PC-9 (cell line): Measurements from ENCODE around the gene MCEMP1. TPM values are rescaled to one million over a fixed set of nuclear protein-coding genes. Genes with fewer than 3 reads are reported as not detected.

Experiments used
- BruUV-seq: library from RNA; stranded (reverse); fragments of 400-500 nt; replicated peaks from 2 replicates; lab custom pipeline; 2021; lab: Mats Ljungman, UMichigan
- CTCF ChIA-PET: fragments of 300-600 bp; sonication (Branson Sonifier 250); formaldehyde crosslinking; loops from one replicate; lab custom pipeline; 2022; ENCODE audit warnings: antibody characterized with exemption; lab: Charles Lee
- POLR2A ChIA-PET: fragments of 300-600 bp; sonication (Branson Sonifier 250); formaldehyde crosslinking; loops from one replicate; lab custom pipeline; 2022; ENCODE audit warnings: antibody characterized with exemption; ENCODE audit not compliant: unreplicated experiment; lab: Charles Lee
- DNase-seq, 2 experiments: peaks; one replicate each; pipeline versions ENCODE4 v3.0.0 to v3.0.0-alpha.2; 2015 to 2022; ENCODE audit warnings: mixed read lengths in 1 of 2
- H2AFZ ChIP-seq: fragments of 200-600 bp; sonication (generic); 2 replicates; pipeline ENCODE4 v1.8.1; 2017; ENCODE audit warnings: antibody characterized with exemption
- H3F3A ChIP-seq: fragments of 200-600 bp; sonication (generic); 2 replicates; pipeline ENCODE4 v1.8.1; 2017; ENCODE audit warnings: antibody characterized with exemption, mild to moderate bottlenecking, low read depth; ENCODE audit not compliant: insufficient read depth
- H3K27ac ChIP-seq: fragments of 200-600 bp; sonication (generic); 2 replicates; pipeline ENCODE4 v1.6.1; 2016; ENCODE audit warnings: mixed run types
- H3K27me3 ChIP-seq: fragments of 200-600 bp; sonication (generic); 2 replicates; pipeline ENCODE4 v1.6.1; 2016; ENCODE audit warnings: low read depth, mixed run types; ENCODE audit not compliant: insufficient read depth
- H3K36me3 ChIP-seq: fragments of 200-600 bp; sonication (generic); 2 replicates; pipeline ENCODE4 v1.6.1; 2016; ENCODE audit warnings: low read depth, mixed run types
- H3K4me1 ChIP-seq: fragments of 200-600 bp; sonication (generic); replicated peaks from 2 replicates; pipeline ENCODE4 v1.6.1; 2016; ENCODE audit warnings: mixed run types; ENCODE audit not compliant: insufficient read depth
- H3K4me2 ChIP-seq: fragments of 200-600 bp; sonication (generic); 2 replicates; pipeline ENCODE4 v1.6.1; 2017; ENCODE audit warnings: mixed run types
- H3K4me3 ChIP-seq: fragments of 200-600 bp; sonication (generic); 2 replicates; pipeline ENCODE4 v1.6.1; 2016; ENCODE audit warnings: mixed run types
- H3K79me2 ChIP-seq: fragments of 200-600 bp; sonication (generic); 2 replicates; pipeline ENCODE4 v1.6.1; 2017; ENCODE audit warnings: low read depth, mixed run types
- H3K9me2 ChIP-seq: fragments of 200-600 bp; sonication (generic); 2 replicates; pipeline ENCODE4 v1.8.1; 2017; ENCODE audit warnings: mild to moderate bottlenecking; ENCODE audit not compliant: insufficient read depth
- H3K9me3 ChIP-seq: fragments of 200-600 bp; sonication (generic); 2 replicates; pipeline ENCODE4 v1.8.1; 2016; ENCODE audit warnings: low read depth; ENCODE audit not compliant: insufficient read depth
- H4K20me1 ChIP-seq: fragments of 200-600 bp; sonication (generic); 2 replicates; pipeline ENCODE4 v1.8.1; 2017; ENCODE audit not compliant: insufficient read depth
- CTCF ChIP-seq: fragments of 200-600 bp; sonication (generic); conservative IDR thresholded peaks from 2 replicates; pipeline ENCODE4 v1.6.1; 2017; ENCODE audit warnings: mixed run types, antibody characterized with exemption, mild to moderate bottlenecking, moderate library complexity
- EZH2 ChIP-seq: fragments of 200-600 bp; sonication (generic); IDR thresholded peaks from 2 replicates; pipeline ENCODE4 v1.8.0; 2017; ENCODE audit warnings: antibody characterized with exemption, low read depth
- intact Hi-C: fragments of 100-400 bp; cut with micrococcal nuclease; formaldehyde crosslinking; loops from one replicate; pipeline ENCODE4 v1.10.0; 2022; ENCODE audit not compliant: unreplicated experiment
- total RNA-seq: library from RNA; stranded (reverse); gene quantifications from 2 replicates; pipeline ENCODE4 v1.2.3, GENCODE V29; 2021

The MCEMP1 gene
- total RNA-seq, 1 experiment from 2014 or later: not detected

GRCh38 chr19:7670150-7670783, 6.6 kb upstream of the MCEMP1 start:
- Histone ChIP-seq H3K4me1 (peaks cover 8% of the 10 kb centered on the region; the same call in 1 of the 2 replicates), H3K4me3 (no peak overlapping the region), H4K20me1 (no peaks in the 10 kb centered on the region), H3K4me2 (no peak overlapping the region), H2AFZ (no peak overlapping the region), H3K9me3 (0 out of 2 replicates have a peak, but pooled peaks cover 3% of the 10 kb centered on the region), H3K79me2 (no peaks in the 10 kb centered on the region), H3F3A (no peaks in the 10 kb centered on the region), H3K36me3 (no peaks in the 10 kb centered on the region), H3K27ac (no peak overlapping the region), H3K27me3 (peaks cover 72% of the 10 kb centered on the region), H3K9me2 (no peaks in the 10 kb centered on the region)
- ChIA-PET CTCF (interaction anchor here (0.8 kb wide), 1 partner anchor 266 kb away, joined by 3 read pairs; no protein-coding TSS in a partner anchor), POLR2A (no interaction called here)
- TF ChIP-seq EZH2 (no peak), CTCF (no peak)
- intact Hi-C loops: loop anchor here (10.0 kb wide), 2 partner anchors 255 to 315 kb away; partner anchors contain the start of genes CTXN1 and SNAPC2
- no TSS peak for BruUV-seq
- no peak for DNase-seq

- Histone ChIP-seq H3K4me3 (no peak overlapping the region), H3K9me2 (no peaks in the 10 kb centered on the region), H3F3A (no peaks in the 10 kb centered on the region), H3K4me2 (no peak overlapping the region), H3K27me3 (peaks cover 76% of the 10 kb centered on the region), H3K36me3 (no peaks in the 10 kb centered on the region), H3K4me1 (peaks cover 8% of the 10 kb centered on the region; the same call in 1 of the 2 replicates), H3K79me2 (no peaks in the 10 kb centered on the region), H3K9me3 (0 out of 2 replicates have a peak, but pooled peaks cover 3% of the 10 kb centered on the region), H3K27ac (no peak overlapping the region), H4K20me1 (no peaks in the 10 kb centered on the region), H2AFZ (no peak overlapping the region)
- CTCF ChIA-PET: interaction anchor here (0.8 kb wide), 1 partner anchor 266 kb away, joined by 3 read pairs; no protein-coding TSS in a partner anchor
- intact Hi-C loops: loop anchor here (10.0 kb wide), 2 partner anchors 254 to 316 kb away; partner anchors contain the start of genes CTXN1 and SNAPC2
- TF ChIP-seq CTCF (no peak), EZH2 (no peak)
- BruUV-seq: no TSS peak
- no peak for DNase-seq
- POLR2A ChIA-PET: no interaction called here
These were observed 6.1 kb upstream of the MCEMP1 start for GRCh38 chr19:7670790-7671189.

DNA sequence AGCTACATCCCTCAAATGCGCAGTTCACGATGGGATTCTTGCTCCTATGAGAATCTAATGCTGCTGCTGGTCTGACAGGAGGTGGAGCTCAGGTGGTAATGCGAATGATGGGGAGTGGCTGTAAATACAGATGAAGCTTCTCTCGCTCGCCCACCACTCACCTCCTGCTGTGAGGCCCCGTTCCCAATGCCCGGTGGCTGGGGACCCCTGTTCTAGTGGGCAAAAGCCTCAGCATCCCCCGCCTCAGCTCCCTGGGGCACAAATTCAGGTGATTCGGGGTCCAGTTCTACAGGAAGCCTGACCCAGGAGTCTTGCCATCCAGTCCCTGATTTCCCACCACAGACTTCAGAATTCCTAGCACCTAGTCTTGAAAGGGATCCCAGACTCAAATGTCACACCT, 4.4 kb upstream of the MCEMP1 start:
- Histone ChIP-seq H3K4me2 (no peak overlapping the region), H3K36me3 (no peaks in the 10 kb centered on the region), H3K27me3 (peaks cover 83% of the 10 kb centered on the region), H3K27ac (no peak overlapping the region), H3F3A (peaks cover 7% of the 10 kb centered on the region; the same call in 1 of the 2 replicates), H3K4me1 (peaks cover 11% of the 10 kb centered on the region; the same call in 1 of the 2 replicates), H3K9me3 (0 out of 2 replicates have a peak, but pooled peaks cover 3% of the 10 kb centered on the region), H2AFZ (no peak overlapping the region), H3K79me2 (no peaks in the 10 kb centered on the region), H3K4me3 (no peak overlapping the region), H4K20me1 (no peaks in the 10 kb centered on the region), H3K9me2 (no peaks in the 10 kb centered on the region)
- no TSS peak for BruUV-seq
- intact Hi-C loops: loop anchor here (10.0 kb wide), 2 partner anchors 252 to 318 kb away; partner anchors contain the start of genes CTXN1 and SNAPC2
- CTCF ChIA-PET: no interaction called here
- TF ChIP-seq CTCF (no peak), EZH2 (no peak)
- POLR2A ChIA-PET: interaction anchor here (0.7 kb wide), 1 partner anchor 1651 kb away, joined by 3 read pairs; no protein-coding TSS in a partner anchor
- DNase-seq: no peak
